Fibroblast of skin of left quadriceps (primary cell): ENCODE data around the gene OVOL1.
A peak's percentile ranks its signal among the peaks of the same experiment; 100 is the strongest.

Source experiments
- DNase-seq, 2 experiments: peaks; one replicate each; pipeline ENCODE4 v3.0.0-alpha.2; 2013; ENCODE audit warnings: low read depth in 2 of 2

Gene OVOL1

DNA sequence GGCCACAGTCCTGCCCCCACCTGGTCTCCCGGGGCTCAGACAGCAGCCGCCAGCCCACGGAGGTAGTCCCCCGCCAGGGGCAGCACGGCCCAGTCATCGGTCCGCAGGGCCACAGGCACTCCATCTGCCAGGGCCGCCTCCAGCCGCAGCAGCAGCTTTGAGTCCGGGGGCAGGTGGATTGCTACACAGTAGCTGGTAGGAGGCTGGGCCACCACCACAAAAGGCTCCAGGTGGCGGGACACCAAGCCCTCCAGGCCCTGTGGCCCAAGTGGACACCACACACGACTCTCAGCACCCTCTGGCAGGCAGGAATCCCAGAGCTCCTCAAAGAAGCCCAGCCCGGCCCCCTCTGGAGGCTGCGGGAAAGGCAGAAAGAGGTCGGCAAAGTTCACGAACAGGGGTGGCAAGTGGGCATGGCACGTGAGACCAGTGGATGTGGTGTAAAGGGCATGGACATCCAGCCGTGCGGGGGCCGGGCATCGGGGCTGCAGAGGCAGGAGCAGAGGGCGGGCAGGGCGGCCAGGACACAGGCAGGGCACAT, 9.0 kb upstream of the OVOL1 start:
- no peak for DNase-seq

DNA sequence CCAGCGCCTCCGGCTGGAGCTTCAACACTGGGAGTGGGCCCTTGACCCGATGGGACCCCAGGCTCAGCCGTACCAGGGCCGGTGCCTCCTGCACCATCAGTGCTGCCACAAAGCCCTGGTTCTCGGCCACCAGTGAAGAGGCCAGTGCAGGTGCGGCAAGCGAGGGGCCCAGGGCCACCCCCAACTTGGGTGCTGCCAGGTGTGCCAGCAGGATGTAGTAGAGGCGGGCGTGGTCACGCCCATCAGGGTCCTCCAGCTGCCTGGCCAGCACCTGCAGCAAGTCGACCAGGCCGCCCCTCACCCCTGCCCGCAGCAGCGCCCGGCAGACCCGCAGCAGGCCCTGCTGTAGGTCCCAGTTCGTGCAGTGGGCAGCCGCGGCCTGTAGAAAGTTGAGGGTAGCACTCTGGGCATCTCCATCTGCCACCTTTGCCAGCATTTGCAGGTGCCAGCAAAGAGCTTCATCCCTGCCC, 8.4 kb upstream of the OVOL1 start:
- no peak for DNase-seq

DNA sequence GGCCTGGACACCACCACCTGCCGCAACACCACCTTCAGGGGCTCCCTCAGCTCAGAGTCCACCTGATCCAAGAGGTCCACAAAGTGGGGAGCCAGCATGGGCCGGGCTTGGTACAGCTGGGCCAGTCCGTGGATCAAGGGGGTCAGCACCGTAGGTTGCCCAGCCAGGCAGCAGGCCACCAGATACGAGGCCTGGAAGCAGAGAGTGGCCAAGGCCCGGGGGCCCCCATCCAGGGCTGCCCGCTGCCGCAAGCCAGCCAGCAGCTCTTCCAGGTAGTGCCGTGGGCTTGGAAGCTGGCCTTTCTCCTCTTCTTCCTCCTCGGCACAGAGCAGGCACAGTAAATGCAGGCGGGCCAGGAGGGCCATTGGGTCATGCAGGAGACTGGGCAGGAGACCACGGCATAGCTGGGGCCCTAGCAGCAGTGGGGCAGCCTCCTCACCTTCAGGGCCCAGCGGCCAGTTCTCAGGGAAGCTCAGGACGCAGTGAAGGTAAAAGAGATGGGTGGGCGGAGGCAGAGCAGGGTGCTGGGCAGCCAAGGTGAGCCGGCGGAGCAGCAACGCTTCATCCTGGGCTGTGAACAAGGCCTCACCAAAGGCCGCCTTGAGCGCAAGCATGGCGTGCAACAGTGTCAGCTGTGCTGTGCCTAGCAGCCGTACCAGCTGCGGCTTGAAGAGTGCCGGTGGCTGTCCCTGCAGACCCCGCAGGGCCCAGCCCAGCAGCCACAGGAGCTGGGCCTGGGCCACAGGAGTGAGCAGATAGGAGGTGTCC, 7.8 kb upstream of the OVOL1 start:
- DNase-seq, result no peak

GRCh38 chr11:65779669-65779918, 7.3 kb upstream of the OVOL1 start:
- no peak for DNase-seq

DNA sequence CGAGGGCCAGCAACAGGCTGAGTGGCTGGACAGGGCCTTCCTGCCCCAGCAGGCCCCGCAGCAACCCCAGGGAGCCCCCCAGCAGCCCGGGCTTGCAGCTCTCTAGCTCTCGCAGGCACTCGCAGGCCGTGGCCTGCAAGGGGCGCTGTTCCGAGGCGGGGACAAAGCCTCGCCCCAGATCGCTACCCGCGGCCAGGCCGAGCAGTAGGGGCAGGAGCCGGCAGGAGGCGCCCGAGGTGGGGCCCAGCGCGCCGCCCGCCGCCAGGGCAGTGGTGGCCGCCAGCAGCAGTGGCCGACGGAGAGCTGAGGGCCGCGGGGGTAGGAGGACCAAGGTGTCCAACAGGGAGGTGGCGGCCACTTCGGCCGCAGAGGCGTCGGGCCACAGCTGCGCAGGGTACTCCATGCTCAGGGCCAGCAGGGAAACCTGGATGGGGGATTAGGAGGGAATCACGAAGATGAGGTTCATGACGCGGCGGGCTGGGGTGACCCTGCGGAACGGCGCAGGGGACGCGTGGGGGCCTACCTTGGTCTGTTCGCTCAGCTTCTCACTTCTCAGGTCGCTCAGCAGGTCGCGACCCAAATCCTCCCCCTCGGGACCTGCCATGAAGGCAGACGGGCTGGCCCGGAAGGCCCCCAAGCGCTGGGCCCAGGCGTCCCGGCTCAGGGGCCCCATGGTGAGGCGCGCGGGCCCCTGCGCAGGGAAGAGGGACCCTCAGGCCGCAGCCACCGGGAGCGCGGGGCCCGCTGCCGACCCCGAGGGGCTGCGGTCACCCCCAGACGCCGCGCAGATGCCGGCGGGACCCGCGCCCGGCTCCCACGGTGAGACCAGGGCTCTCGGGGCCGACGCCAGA, 6.7 kb upstream of the OVOL1 start:
- DNase-seq, result peak; percentile 26 to 31

GRCh38 chr11:65780770-65781151, 6.1 kb upstream of the OVOL1 start, which contains the start of gene AP5B1:
AP5B1 (minus strand) TSS chr11:65780976; CDS start chr11:65780591, 385 bp downstream.
- DNase-seq, result peak; percentile 3 to 14

GRCh38 chr11:65781152-65781961, 5.5 kb upstream of the OVOL1 start:
- no peak for DNase-seq

- no peak for DNase-seq
Observed at GRCh38 chr11:65781962-65782815, 4.7 kb upstream of the OVOL1 start.

DNA sequence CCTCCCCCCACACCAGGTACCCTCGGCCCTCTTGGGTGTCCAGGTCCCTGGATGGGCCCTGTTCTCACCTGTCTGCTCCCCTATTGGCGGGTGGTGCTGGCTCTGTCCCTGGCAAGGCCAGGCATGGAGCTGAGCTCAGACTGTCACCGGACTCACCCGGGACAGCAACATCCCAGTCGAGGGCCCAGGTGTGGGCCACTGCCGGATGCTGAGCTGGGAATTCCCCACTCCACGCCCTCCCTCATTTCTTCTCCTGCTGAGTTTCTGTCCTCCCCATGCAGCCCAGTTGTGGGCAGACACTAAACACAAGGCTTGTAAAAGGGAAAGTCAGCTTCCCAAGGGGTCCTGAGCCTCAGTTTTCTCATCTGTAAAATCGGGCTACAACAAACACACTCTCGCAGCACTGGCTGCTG, 4.0 kb upstream of the OVOL1 start:
- DNase-seq, result no peak

- DNase-seq, result no peak
Observed at GRCh38 chr11:65785319-65786007, 1.4 kb upstream of the OVOL1 start.

- no peak for DNase-seq
Observed at GRCh38 chr11:65786008-65786785, 666 bp upstream of the OVOL1 start.

- DNase-seq, result no peak
Observed at GRCh38 chr11:65787649-65788622, 1.1 kb downstream of the OVOL1 start.

DNA sequence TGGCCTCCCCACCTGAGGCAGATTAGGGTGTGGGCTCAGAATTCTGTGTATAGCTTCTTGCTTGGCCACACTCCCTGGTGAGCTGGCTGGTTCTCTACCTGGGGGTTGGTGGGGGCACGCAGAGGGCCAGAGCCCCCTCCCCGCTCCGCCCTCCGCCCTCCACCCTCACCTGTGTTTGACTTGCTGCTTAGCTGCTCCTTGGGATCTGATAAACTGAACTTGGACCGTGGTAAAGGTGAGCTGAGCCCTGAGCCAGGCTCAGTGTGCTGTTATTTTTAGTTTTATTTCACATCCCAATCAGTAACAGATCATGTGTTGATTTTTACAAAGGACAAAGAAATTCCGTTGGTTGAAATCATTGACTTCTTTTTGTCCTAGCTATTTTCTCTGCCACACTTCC, 2.0 kb downstream of the OVOL1 start:
- DNase-seq, result no peak

- DNase-seq, result no peak
Observed at GRCh38 chr11:65789230-65790103, 2.6 kb downstream of the OVOL1 start.

- no peak for DNase-seq
Observed at GRCh38 chr11:65790104-65790901, 3.4 kb downstream of the OVOL1 start.

- no peak for DNase-seq
Observed at GRCh38 chr11:65790902-65791650, 4.2 kb downstream of the OVOL1 start.
